WTC11 (cell line): ENCODE results near the gene OPN1MW3. TPM values are rescaled to one million over a fixed set of nuclear protein-coding genes. Genes with fewer than 3 reads are reported as not detected.

Source experiments
- ATAC-seq: fragments of 200-7000 bp; cut with Tn5 transposase; 2 replicates; pipeline ENCODE4 v1.10.0; 2021; ENCODE audit warnings: mild to moderate bottlenecking, moderate library complexity
- CTCF ChIA-PET: fragments of 300-600 bp; sonication (Branson Sonifier 250); formaldehyde crosslinking; loops from one replicate; lab custom pipeline; 2021; ENCODE audit warnings: antibody characterized with exemption; lab: Charles Lee
- POLR2A ChIA-PET: fragments of 350-600 bp; sonication (Branson Sonifier 250); formaldehyde crosslinking; loops from one replicate; lab custom pipeline; 2021; ENCODE audit warnings: antibody characterized with exemption; lab: Charles Lee
- DNase-seq: peaks from one replicate; pipeline ENCODE4 v3.0.0; 2021; ENCODE audit warnings: low spot score
- H3K27ac Mint-ChIP-seq: 2 replicates; pipeline ENCODE4 v1.8.0; 2021; ENCODE audit warnings: mixed read lengths
- H3K27me3 Mint-ChIP-seq: 2 replicates; pipeline ENCODE4 v1.8.0; 2021; ENCODE audit warnings: low read depth, mild to moderate bottlenecking, moderate library complexity, mixed read lengths
- H3K36me3 Mint-ChIP-seq: 2 replicates; pipeline ENCODE4 v1.8.0; 2021; ENCODE audit warnings: mixed read lengths
- H3K4me1 Mint-ChIP-seq: 2 replicates; pipeline ENCODE4 v1.8.0; 2022; ENCODE audit warnings: mixed read lengths
- H3K4me3 Mint-ChIP-seq: 2 replicates; pipeline ENCODE4 v1.8.0; 2021; ENCODE audit warnings: mild to moderate bottlenecking, moderate library complexity, mixed read lengths
- H3K9me3 Mint-ChIP-seq: 2 replicates; pipeline ENCODE4 v1.8.0; 2021; ENCODE audit warnings: mixed read lengths
- CBFB ChIP-seq: sonication (generic); formaldehyde crosslinking; IDR thresholded peaks from 2 replicates; pipeline ENCODE4 v1.8.1; 2022; ENCODE audit warnings: mild to moderate bottlenecking, low read depth, missing genetic modification reagents
- ETV6 ChIP-seq: sonication (generic); formaldehyde crosslinking; IDR thresholded peaks from 2 replicates; pipeline ENCODE4 v1.8.1; 2022; ENCODE audit warnings: mild to moderate bottlenecking, missing genetic modification reagents
- FOXK1 ChIP-seq: sonication (generic); formaldehyde crosslinking; IDR thresholded peaks from 2 replicates; pipeline ENCODE4 v1.8.0; 2022; ENCODE audit warnings: mild to moderate bottlenecking, moderate library complexity, missing genetic modification reagents
- FOXP1 ChIP-seq: sonication (generic); formaldehyde crosslinking; IDR thresholded peaks from 2 replicates; pipeline ENCODE4 v1.8.0; 2022; ENCODE audit warnings: missing genetic modification reagents, mild to moderate bottlenecking, moderate library complexity, borderline replicate concordance
- JUN ChIP-seq: sonication (generic); formaldehyde crosslinking; IDR thresholded peaks from 2 replicates; pipeline ENCODE4 v1.8.0; 2023; ENCODE audit warnings: mild to moderate bottlenecking, missing genetic modification reagents
- MXD4 ChIP-seq: fragments of 250-450 bp; sonication (Bioruptor Pico); IDR thresholded peaks from 2 replicates; pipeline ENCODE4 v1.8.0; 2021; ENCODE audit warnings: mild to moderate bottlenecking, moderate library complexity, borderline replicate concordance
- PRRX2 ChIP-seq: fragments of 250-450 bp; sonication (Bioruptor Pico); IDR thresholded peaks from 2 replicates; pipeline ENCODE4 v1.8.0; 2021; ENCODE audit warnings: mild to moderate bottlenecking
- SMAD4 ChIP-seq: sonication (generic); formaldehyde crosslinking; IDR thresholded peaks from 2 replicates; pipeline ENCODE4 v1.8.0; 2022; ENCODE audit warnings: mild to moderate bottlenecking, missing genetic modification reagents
- ZNF416 ChIP-seq: fragments of 250-450 bp; sonication (Bioruptor Pico); IDR thresholded peaks from 2 replicates; pipeline ENCODE4 v1.9.0; 2021; ENCODE audit warnings: mild to moderate bottlenecking, inconsistent platforms
- ZNF423 ChIP-seq: fragments of 250-450 bp; sonication (Bioruptor Pico); IDR thresholded peaks from 2 replicates; pipeline ENCODE4 v2.1.2; 2022; ENCODE audit warnings: mild to moderate bottlenecking, moderate library complexity
- total RNA-seq: library from RNA; stranded (reverse); gene quantifications from 3 replicates; pipeline ENCODE4 v1.2.3, GENCODE V29; 2021
- TF ChIP-seq, protein P1 (sequence below): sonication (generic); formaldehyde crosslinking; IDR thresholded peaks from 2 replicates; pipeline ENCODE4 v1.8.1; 2023; ENCODE audit warnings: mild to moderate bottlenecking, missing genetic modification reagents, moderate library complexity
- TF ChIP-seq, protein P2 (sequence below): fragments of 200-600 bp; IDR thresholded peaks from 2 replicates; pipeline ENCODE4 v1.8.0; 2022; ENCODE audit warnings: antibody characterized with exemption
- TF ChIP-seq, protein P3 (sequence below): sonication (generic); formaldehyde crosslinking; IDR thresholded peaks from 2 replicates; pipeline ENCODE4 v1.8.1; 2023; ENCODE audit warnings: mild to moderate bottlenecking, missing genetic modification reagents
- TF ChIP-seq, protein P4 (sequence below): sonication (generic); formaldehyde crosslinking; conservative IDR thresholded peaks from 2 replicates; pipeline ENCODE4 v1.8.1; 2022; ENCODE audit warnings: mild to moderate bottlenecking, missing genetic modification reagents
- TF ChIP-seq, protein P5 (sequence below): sonication (generic); formaldehyde crosslinking; IDR thresholded peaks from 2 replicates; pipeline ENCODE4 v1.8.0; 2022; ENCODE audit warnings: mild to moderate bottlenecking, missing genetic modification reagents
- TF ChIP-seq, protein P6 (sequence below): sonication (generic); formaldehyde crosslinking; IDR thresholded peaks from 2 replicates; pipeline ENCODE4 v1.8.0; 2023; ENCODE audit warnings: missing genetic modification reagents
- TF ChIP-seq, protein P7 (sequence below): sonication (generic); formaldehyde crosslinking; IDR thresholded peaks from 2 replicates; pipeline ENCODE4 v1.8.1; 2022; ENCODE audit warnings: mild to moderate bottlenecking, moderate library complexity, missing genetic modification reagents
- TF ChIP-seq, protein P8 (sequence below): sonication (generic); formaldehyde crosslinking; IDR thresholded peaks from 2 replicates; pipeline ENCODE4 v1.8.1; 2022; ENCODE audit warnings: mild to moderate bottlenecking, missing genetic modification reagents, moderate library complexity, borderline replicate concordance

The OPN1MW3 gene
- total RNA-seq, 1 experiment from 2014 or later, result not detected

DNA sequence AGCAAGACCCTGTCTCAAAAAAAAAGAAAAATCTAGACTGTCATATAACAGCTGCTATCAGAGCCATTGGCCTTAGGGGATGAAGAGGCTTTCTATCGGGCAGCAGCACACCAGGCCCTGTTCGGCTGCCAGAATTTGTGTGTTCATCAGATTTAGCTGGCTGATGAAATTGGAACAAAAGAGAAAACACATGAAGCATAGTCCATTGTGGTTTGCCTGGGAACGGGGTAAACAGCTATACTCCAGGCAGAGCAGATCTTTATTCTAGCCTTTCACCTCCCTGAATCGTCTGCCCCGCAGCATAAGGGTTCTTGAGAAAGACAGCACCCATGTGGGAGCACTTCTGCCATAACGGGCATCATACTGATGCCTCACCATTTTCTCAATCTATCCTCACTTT is 49.8 kb downstream of the OPN1MW3 start:
- Mint-ChIP-seq H3K36me3 (no peaks in the 10 kb centered on the region), H3K4me1 (peaks cover 3% of the 10 kb centered on the region), H3K27ac (no peak overlapping the region)
- no peak for ATAC-seq
- POLR2A ChIA-PET, result no interaction called here
- TF ChIP-seq, protein P1, sequence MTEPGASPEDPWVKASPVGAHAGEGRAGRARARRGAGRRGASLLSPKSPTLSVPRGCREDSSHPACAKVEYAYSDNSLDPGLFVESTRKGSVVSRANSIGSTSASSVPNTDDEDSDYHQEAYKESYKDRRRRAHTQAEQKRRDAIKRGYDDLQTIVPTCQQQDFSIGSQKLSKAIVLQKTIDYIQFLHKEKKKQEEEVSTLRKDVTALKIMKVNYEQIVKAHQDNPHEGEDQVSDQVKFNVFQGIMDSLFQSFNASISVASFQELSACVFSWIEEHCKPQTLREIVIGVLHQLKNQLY (CRISPR knock-in tag), result no peak
- TF ChIP-seq, all 79 proteins: peak for 0
- CTCF ChIA-PET, result interaction anchor here (2.4 kb wide), 1 partner anchor 10 kb away, joined by 20 read pairs; no protein-coding TSS in a partner anchor
- DNase-seq, result no peak
- no peaks in the 10 kb centered on the region for H3K9me3 Mint-ChIP-seq
- H3K4me3 Mint-ChIP-seq, result no peak overlapping the region
- H3K27me3 Mint-ChIP-seq, result no peaks in the 10 kb centered on the region; the same call in 1 of the 2 replicates

DNA sequence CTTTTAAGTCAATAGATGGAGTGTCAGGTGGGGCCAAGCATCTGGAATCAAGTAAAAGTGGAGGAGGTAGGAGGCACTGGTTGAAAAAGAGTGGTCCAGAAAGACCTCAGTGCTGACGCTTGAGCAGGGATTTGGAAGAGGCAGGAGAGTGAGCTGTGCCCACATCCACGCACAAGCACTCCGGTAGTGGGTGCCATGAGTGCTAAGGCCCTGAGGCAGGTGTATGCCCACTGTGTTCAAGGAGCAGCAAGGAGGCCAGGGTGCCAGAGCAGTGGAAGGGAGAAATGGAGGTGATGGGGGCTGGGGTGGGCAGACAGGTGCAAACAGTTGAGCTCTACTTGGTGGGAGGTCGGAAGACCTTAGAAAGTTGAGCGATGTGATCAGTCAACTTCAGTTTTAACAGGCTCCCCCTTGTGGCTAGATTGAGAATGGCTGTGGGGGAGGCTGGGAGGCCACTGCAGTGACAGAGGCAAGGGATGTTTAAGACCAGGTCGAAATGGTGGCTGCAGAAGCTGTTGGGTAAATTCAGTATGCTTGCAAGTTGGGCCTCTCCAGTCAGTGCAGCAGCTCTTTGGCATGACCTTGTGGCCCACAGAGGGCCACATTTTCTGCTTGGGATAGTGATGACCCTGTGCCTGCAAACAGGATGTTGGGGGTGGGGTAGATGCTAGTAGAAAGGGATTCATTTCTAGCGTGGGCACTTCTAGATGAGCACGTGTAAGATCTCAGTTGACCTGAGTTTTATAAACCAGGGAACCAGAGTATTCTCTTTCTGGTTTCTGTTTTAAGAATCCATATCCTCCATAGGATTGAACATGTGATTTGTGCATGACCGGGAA is 50.9 kb downstream of the OPN1MW3 start:
- ATAC-seq, result peak; percentile 84
- TF ChIP-seq, protein P2, sequence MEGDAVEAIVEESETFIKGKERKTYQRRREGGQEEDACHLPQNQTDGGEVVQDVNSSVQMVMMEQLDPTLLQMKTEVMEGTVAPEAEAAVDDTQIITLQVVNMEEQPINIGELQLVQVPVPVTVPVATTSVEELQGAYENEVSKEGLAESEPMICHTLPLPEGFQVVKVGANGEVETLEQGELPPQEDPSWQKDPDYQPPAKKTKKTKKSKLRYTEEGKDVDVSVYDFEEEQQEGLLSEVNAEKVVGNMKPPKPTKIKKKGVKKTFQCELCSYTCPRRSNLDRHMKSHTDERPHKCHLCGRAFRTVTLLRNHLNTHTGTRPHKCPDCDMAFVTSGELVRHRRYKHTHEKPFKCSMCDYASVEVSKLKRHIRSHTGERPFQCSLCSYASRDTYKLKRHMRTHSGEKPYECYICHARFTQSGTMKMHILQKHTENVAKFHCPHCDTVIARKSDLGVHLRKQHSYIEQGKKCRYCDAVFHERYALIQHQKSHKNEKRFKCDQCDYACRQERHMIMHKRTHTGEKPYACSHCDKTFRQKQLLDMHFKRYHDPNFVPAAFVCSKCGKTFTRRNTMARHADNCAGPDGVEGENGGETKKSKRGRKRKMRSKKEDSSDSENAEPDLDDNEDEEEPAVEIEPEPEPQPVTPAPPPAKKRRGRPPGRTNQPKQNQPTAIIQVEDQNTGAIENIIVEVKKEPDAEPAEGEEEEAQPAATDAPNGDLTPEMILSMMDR, result peak; percentile 58
- no peak for TF ChIP-seq MXD4 (CRISPR knock-in tag)
- CTCF ChIA-PET, result interaction anchor here (0.6 to 2.4 kb wide), 17 partner anchors 9 to 334 kb away, joined by 3 to 20 read pairs (median 4); partner anchors contain the start of genes MECP2, SLC10A3, TEX28 and TKTL1
- Mint-ChIP-seq H3K9me3 (no peaks in the 10 kb centered on the region), H3K4me3 (no peak overlapping the region), H3K4me1 (peaks cover 3% of the 10 kb centered on the region), H3K27me3 (no peaks in the 10 kb centered on the region; the same call in 1 of the 2 replicates), H3K27ac (no peak overlapping the region), H3K36me3 (no peaks in the 10 kb centered on the region)
- DNase-seq, result peak; percentile 83
- POLR2A ChIA-PET, result no interaction called here

DNA sequence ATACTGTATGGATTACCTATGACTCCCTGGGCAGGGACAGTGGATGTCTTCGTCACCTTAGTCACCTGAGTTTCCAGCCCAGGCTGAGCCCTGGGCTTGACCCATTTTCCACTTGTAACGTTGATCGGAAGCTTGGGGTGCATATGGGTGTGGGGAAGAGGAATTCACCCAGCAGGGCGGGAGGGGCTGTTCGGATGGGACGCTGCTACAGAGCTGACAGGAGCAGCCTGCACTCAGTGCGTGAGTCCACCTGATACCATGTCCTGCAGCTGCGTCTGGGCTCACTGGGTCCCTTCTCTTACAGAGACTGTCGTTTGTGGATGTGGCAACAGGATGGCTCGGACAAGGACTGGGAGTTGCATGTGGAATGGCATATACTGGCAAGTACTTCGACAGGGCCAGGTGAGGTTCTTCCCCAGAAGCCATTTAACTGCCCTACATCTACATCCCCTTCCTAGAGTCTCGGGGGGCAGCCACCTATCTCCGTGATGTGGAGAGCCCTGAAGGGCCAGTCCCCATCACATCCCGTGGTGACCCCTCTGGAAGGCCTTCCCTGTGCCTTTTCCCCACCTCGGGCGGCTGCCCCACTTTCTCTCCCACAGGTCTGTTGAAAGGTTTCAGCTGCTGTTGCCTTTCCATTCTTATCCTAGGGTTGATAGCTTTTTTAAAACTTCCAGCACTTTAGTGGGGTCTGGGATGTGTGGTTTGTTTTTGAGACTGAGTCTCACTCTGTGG is 51.8 kb downstream of the OPN1MW3 start:
- no peaks in the 10 kb centered on the region for H3K9me3 Mint-ChIP-seq
- H3K4me1 Mint-ChIP-seq, result peaks cover 3% of the 10 kb centered on the region
- no peak for DNase-seq
- CTCF ChIA-PET, result interaction anchor here (0.8 to 2.4 kb wide), 10 partner anchors 8 to 302 kb away, joined by 3 to 20 read pairs (median 7); partner anchors contain the start of genes MECP2, TEX28 and TKTL1
- no peak overlapping the region for H3K27ac Mint-ChIP-seq
- H3K4me3 Mint-ChIP-seq, result no peak overlapping the region
- no peaks in the 10 kb centered on the region for H3K27me3 Mint-ChIP-seq
- H3K36me3 Mint-ChIP-seq, result no peaks in the 10 kb centered on the region
- POLR2A ChIA-PET, result no interaction called here
- no peak for ATAC-seq
- TF ChIP-seq, protein P3, sequence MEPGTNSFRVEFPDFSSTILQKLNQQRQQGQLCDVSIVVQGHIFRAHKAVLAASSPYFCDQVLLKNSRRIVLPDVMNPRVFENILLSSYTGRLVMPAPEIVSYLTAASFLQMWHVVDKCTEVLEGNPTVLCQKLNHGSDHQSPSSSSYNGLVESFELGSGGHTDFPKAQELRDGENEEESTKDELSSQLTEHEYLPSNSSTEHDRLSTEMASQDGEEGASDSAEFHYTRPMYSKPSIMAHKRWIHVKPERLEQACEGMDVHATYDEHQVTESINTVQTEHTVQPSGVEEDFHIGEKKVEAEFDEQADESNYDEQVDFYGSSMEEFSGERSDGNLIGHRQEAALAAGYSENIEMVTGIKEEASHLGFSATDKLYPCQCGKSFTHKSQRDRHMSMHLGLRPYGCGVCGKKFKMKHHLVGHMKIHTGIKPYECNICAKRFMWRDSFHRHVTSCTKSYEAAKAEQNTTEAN (CRISPR knock-in tag), result no peak
- TF ChIP-seq FOXP1 (CRISPR knock-in tag) (no peak), JUN (CRISPR knock-in tag) (no peak), CBFB (CRISPR knock-in tag) (no peak), ZNF416 (CRISPR knock-in tag) (no peak), ZNF423 (no peak), ETV6 (no peak), FOXK1 (no peak), SMAD4 (CRISPR knock-in tag) (no peak), PRRX2 (CRISPR knock-in tag) (no peak)
- TF ChIP-seq, protein P1 (CRISPR knock-in tag), result no peak
- TF ChIP-seq, protein P4, sequence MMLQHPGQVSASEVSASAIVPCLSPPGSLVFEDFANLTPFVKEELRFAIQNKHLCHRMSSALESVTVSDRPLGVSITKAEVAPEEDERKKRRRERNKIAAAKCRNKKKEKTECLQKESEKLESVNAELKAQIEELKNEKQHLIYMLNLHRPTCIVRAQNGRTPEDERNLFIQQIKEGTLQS, result no peak
- TF ChIP-seq, protein P5, sequence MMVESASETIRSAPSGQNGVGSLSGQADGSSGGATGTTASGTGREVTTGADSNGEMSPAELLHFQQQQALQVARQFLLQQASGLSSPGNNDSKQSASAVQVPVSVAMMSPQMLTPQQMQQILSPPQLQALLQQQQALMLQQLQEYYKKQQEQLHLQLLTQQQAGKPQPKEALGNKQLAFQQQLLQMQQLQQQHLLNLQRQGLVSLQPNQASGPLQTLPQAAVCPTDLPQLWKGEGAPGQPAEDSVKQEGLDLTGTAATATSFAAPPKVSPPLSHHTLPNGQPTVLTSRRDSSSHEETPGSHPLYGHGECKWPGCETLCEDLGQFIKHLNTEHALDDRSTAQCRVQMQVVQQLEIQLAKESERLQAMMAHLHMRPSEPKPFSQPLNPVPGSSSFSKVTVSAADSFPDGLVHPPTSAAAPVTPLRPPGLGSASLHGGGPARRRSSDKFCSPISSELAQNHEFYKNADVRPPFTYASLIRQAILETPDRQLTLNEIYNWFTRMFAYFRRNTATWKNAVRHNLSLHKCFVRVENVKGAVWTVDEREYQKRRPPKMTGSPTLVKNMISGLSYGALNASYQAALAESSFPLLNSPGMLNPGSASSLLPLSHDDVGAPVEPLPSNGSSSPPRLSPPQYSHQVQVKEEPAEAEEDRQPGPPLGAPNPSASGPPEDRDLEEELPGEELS (CRISPR knock-in tag), result no peak
- TF ChIP-seq, protein P6, sequence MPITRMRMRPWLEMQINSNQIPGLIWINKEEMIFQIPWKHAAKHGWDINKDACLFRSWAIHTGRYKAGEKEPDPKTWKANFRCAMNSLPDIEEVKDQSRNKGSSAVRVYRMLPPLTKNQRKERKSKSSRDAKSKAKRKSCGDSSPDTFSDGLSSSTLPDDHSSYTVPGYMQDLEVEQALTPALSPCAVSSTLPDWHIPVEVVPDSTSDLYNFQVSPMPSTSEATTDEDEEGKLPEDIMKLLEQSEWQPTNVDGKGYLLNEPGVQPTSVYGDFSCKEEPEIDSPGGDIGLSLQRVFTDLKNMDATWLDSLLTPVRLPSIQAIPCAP (CRISPR knock-in tag), result no peak
- TF ChIP-seq, protein P7, sequence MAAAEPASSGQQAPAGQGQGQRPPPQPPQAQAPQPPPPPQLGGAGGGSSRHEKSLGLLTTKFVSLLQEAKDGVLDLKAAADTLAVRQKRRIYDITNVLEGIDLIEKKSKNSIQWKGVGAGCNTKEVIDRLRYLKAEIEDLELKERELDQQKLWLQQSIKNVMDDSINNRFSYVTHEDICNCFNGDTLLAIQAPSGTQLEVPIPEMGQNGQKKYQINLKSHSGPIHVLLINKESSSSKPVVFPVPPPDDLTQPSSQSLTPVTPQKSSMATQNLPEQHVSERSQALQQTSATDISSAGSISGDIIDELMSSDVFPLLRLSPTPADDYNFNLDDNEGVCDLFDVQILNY, result no peak
- TF ChIP-seq, protein P8, sequence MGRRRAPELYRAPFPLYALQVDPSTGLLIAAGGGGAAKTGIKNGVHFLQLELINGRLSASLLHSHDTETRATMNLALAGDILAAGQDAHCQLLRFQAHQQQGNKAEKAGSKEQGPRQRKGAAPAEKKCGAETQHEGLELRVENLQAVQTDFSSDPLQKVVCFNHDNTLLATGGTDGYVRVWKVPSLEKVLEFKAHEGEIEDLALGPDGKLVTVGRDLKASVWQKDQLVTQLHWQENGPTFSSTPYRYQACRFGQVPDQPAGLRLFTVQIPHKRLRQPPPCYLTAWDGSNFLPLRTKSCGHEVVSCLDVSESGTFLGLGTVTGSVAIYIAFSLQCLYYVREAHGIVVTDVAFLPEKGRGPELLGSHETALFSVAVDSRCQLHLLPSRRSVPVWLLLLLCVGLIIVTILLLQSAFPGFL (CRISPR knock-in tag), result no peak
